ENCODE data around the gene ZNF511. TPM values are rescaled to one million over a fixed set of nuclear protein-coding genes. Genes with fewer than 3 reads are reported as not detected.

Gene ZNF511
- total and polyA plus RNA-seq, 2 experiments from 2014 or later = 12.6 to 59.5 TPM

DNA sequence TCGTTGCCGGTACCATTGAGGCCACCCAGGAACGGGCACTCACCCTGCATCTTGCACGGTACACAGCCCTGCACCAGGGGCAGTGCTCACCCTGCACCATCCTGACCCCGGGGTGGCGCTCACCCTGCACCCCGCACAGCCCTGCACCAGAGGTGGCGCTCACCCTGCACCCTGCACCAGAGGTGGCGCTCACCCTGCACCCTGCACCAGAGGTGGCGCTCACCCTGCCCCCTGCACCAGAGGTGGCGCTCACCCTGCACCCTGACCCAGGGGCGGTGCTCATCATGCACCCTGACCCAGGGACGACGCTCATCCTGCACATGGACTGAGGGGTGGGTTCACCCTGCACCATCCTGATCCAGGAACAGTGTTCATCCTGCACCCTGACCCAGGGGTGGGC lies 6.5 kb upstream of the ZNF511 start:
- H3K9me2 ChIP-seq (ENCODE audit: insufficient read depth) = no peaks in the 10 kb centered on the region
- in situ Hi-C loops (cut with MboI) = no loop called here
- DNase-seq = no peak
- no peak overlapping the region for H3K9ac ChIP-seq
- H3K27me3 ChIP-seq (replicated peaks; ENCODE audit: insufficient read depth) = no peaks in the 10 kb centered on the region
- 99% methylated on average over 10 to 14 of the region's 14 CpGs for WGBS, 2 experiments (ENCODE audit: low coverage in 1 of 2, low lambda C conversion rate in 2 of 2, missing lambda C conversion rate in 2 of 2)
- no peaks in the 10 kb centered on the region; the same call in 1 of the 2 replicates for H4K20me1 ChIP-seq (ENCODE audit: insufficient read depth)
- H3K79me2 ChIP-seq (ENCODE audit: insufficient read depth) = peaks cover 67% of the 10 kb centered on the region
- peaks cover 19% of the 10 kb centered on the region; the same call in 1 of the 2 replicates for H3K36me3 ChIP-seq (ENCODE audit: low read depth)
- no peak for TF ChIP-seq EZH2 (IDR thresholded peaks at IDR 0.05; ENCODE audit: insufficient read depth, poor library complexity, severe bottlenecking)
- no peak for TF ChIP-seq EZH2phosphoT487 (IDR thresholded peaks at IDR 0.05; ENCODE audit: insufficient read depth, low read depth)
- no peak overlapping the region for H2AFZ ChIP-seq
- H3K9me3 ChIP-seq (ENCODE audit: low read depth) = no peaks in the 10 kb centered on the region
- no peak overlapping the region for H3K27ac ChIP-seq
- no peak overlapping the region for H3K4me2 ChIP-seq (ENCODE audit: unreplicated experiment)
- no peak overlapping the region for H3K4me3 ChIP-seq
- peaks cover 6% of the 10 kb centered on the region for H3K4me1 ChIP-seq (ENCODE audit: insufficient read depth)
- H3F3A ChIP-seq (ENCODE audit: insufficient read depth) = 0 out of 2 replicates have a peak, but pooled peaks cover 3% of the 10 kb centered on the region

DNA sequence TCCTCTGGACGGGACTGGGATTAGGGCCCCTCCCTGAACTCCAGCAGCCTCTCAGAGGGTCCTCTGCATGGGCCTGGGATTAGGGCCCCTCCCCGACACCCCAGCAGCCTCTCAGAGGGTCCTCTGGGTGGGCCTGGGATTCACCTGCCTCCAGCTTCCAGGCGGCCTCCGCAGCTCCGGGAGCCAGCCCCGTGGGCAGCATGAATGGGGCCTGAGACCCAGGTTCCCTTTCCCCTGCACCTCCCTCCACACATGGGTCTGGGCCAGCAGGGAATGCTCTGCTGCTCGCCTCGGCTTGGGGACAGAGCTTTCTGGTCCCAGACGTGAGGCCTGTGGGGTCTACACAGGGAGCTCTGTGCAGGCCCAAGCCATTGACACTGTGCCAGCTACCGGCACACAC lies 5.5 kb upstream of the ZNF511 start:
- no peak overlapping the region for H3K27ac ChIP-seq
- peaks cover 76% of the 10 kb centered on the region for H3K79me2 ChIP-seq (ENCODE audit: insufficient read depth)
- no peak overlapping the region for H3K4me2 ChIP-seq (ENCODE audit: unreplicated experiment)
- DNase-seq = no peak
- no peaks in the 10 kb centered on the region for H3K9me2 ChIP-seq (ENCODE audit: insufficient read depth)
- in situ Hi-C loops (cut with MboI) = no loop called here
- H3K9ac ChIP-seq = no peak overlapping the region
- 0 out of 2 replicates have a peak, but pooled peaks cover 5% of the 10 kb centered on the region for H3F3A ChIP-seq (ENCODE audit: insufficient read depth)
- TF ChIP-seq EZH2phosphoT487 (IDR thresholded peaks at IDR 0.05; ENCODE audit: insufficient read depth, low read depth) = no peak
- no peak for TF ChIP-seq EZH2 (IDR thresholded peaks at IDR 0.05; ENCODE audit: insufficient read depth, poor library complexity, severe bottlenecking)
- no peak overlapping the region for H3K4me3 ChIP-seq
- no peaks in the 10 kb centered on the region for H3K9me3 ChIP-seq (ENCODE audit: low read depth)
- WGBS, 2 experiments (ENCODE audit: low coverage in 1 of 2, low lambda C conversion rate in 2 of 2, missing lambda C conversion rate in 2 of 2) = 75 to 76% methylated on average over 10 of the region's 10 CpGs
- H2AFZ ChIP-seq = no peak overlapping the region
- peaks cover 13% of the 10 kb centered on the region; the same call in 1 of the 2 replicates for H3K36me3 ChIP-seq (ENCODE audit: low read depth)
- H3K27me3 ChIP-seq (replicated peaks; ENCODE audit: insufficient read depth) = no peaks in the 10 kb centered on the region
- no peaks in the 10 kb centered on the region; the same call in 1 of the 2 replicates for H4K20me1 ChIP-seq (ENCODE audit: insufficient read depth)
- peaks cover 11% of the 10 kb centered on the region for H3K4me1 ChIP-seq (ENCODE audit: insufficient read depth)

DNA sequence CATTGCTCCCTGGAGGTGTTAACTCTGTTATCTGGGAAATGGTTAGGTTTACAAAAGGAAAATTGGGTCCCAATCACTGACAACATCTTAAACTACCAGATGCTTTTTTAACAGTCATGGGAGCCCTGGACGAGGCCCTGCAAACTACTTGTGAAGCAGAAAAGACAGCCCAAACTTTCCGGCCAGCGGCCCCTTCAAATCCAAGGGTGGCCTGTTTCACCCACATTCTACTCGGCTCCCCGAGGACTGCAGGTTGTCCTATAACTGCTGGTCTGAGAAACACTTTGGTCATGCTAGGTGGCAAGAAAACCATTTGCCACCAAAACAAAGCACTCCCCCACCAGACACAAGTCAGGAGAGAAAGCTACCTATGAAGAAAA lies 2.6 kb upstream of the ZNF511 start:
- DNase-seq = no peak
- Histone ChIP-seq H3K9me3 (ENCODE audit: low read depth) (no peaks in the 10 kb centered on the region), H3K4me1 (ENCODE audit: insufficient read depth) (peaks cover 11% of the 10 kb centered on the region), H3K27ac (no peak overlapping the region), H3K4me3 (no peak overlapping the region), H4K20me1 (ENCODE audit: insufficient read depth) (no peaks in the 10 kb centered on the region; the same call in 1 of the 2 replicates), H3F3A (ENCODE audit: insufficient read depth) (0 out of 2 replicates have a peak, but pooled peaks cover 5% of the 10 kb centered on the region), H3K9me2 (ENCODE audit: insufficient read depth) (no peaks in the 10 kb centered on the region), H3K79me2 (ENCODE audit: insufficient read depth) (peaks cover 72% of the 10 kb centered on the region), H2AFZ (no peak overlapping the region), H3K9ac (no peak overlapping the region), H3K36me3 (ENCODE audit: low read depth) (no peaks in the 10 kb centered on the region), H3K4me2 (ENCODE audit: unreplicated experiment) (no peak overlapping the region), H3K27me3 (replicated peaks; ENCODE audit: insufficient read depth) (no peaks in the 10 kb centered on the region)
- in situ Hi-C loops (cut with MboI) = no loop called here
- 77 to 80% methylated on average over 5 of the region's 5 CpGs for WGBS, 2 experiments (ENCODE audit: low coverage in 1 of 2, low lambda C conversion rate in 2 of 2, missing lambda C conversion rate in 2 of 2)
- TF ChIP-seq EZH2 (IDR thresholded peaks at IDR 0.05; ENCODE audit: insufficient read depth, poor library complexity, severe bottlenecking) = no peak
- no peak for TF ChIP-seq EZH2phosphoT487 (IDR thresholded peaks at IDR 0.05; ENCODE audit: insufficient read depth, low read depth)

DNA sequence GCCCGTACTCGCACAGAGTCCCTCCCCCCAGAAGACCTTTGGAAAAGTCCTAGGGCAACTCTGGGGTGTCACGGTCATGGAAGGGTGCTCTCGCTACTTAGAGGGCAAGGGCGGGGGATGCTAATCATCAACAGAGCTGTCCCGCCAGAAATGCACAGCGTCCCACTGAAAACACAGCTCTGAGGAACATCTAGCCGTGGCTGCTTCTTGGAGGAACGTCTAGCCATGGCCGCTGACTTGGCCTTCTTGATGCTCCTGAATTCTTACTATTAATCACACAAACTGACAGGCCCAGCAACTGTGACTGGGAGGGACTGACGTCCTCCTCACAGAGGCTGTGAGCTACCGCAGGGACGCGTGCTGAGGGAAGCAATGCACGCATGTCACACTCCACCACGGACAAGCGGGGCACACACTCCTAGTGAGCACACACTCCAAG lies 1.8 kb upstream of the ZNF511 start:
- peak overlapping the region; percentile 98 for H3K4me3 ChIP-seq
- in situ Hi-C loops (cut with MboI) = no loop called here
- peak overlapping the region; percentile 96 for H3K4me2 ChIP-seq (ENCODE audit: unreplicated experiment)

More for the DNA sequence above, 1.8 kb upstream of the ZNF511 start:
- Histone ChIP-seq H3K9me2 (ENCODE audit: insufficient read depth) (no peaks in the 10 kb centered on the region), H3K27me3 (replicated peaks; ENCODE audit: insufficient read depth) (no peaks in the 10 kb centered on the region), H3K27ac (peak overlapping the region; percentile 94; the same call in 1 of the 2 replicates), H3K9me3 (ENCODE audit: low read depth) (no peaks in the 10 kb centered on the region), H4K20me1 (ENCODE audit: insufficient read depth) (no peaks in the 10 kb centered on the region; the same call in 1 of the 2 replicates), H3K79me2 (ENCODE audit: insufficient read depth) (peaks cover 65% of the 10 kb centered on the region), H3F3A (ENCODE audit: insufficient read depth) (0 out of 2 replicates have a peak, but pooled peaks cover 5% of the 10 kb centered on the region), H2AFZ (no peak overlapping the region), H3K4me1 (ENCODE audit: insufficient read depth) (peaks cover 11% of the 10 kb centered on the region), H3K36me3 (ENCODE audit: low read depth) (no peaks in the 10 kb centered on the region), H3K9ac (peak overlapping the region; percentile 99)
- DNase-seq = no peak
- TF ChIP-seq EZH2 (IDR thresholded peaks at IDR 0.05; ENCODE audit: insufficient read depth, poor library complexity, severe bottlenecking) (no peak), EZH2phosphoT487 (IDR thresholded peaks at IDR 0.05; ENCODE audit: insufficient read depth, low read depth) (no peak)
- 88 to 90% methylated on average over 17 of the region's 17 CpGs for WGBS, 2 experiments (ENCODE audit: low coverage in 1 of 2, low lambda C conversion rate in 2 of 2, missing lambda C conversion rate in 2 of 2)

Measured in GM23248 (cell line).